Endothelial cell of umbilical vein (primary cell): Measurements from ENCODE around the gene RMND1. TPM values are rescaled to one million over a fixed set of nuclear protein-coding genes. Genes with fewer than 3 reads are reported as not detected.

Source experiments
- BruUV-seq: library from RNA; stranded (reverse); fragments of 400-500 nt; replicated peaks from 2 replicates; lab custom pipeline; 2021; lab: Mats Ljungman, UMichigan
- CTCF ChIA-PET: fragments of 300-600, 350-600 bp; sonication (Branson Sonifier 250); formaldehyde crosslinking; loops from one replicate; lab custom pipeline; 2021; ENCODE audit warnings: antibody characterized with exemption, inconsistent platforms; lab: Charles Lee
- POLR2A ChIA-PET: fragments of 300-600, 350-600 bp; sonication (Branson Sonifier 250); formaldehyde crosslinking; loops from one replicate; lab custom pipeline; 2021; ENCODE audit warnings: antibody characterized with exemption, inconsistent platforms; lab: Charles Lee
- DNase-seq: peaks from one replicate; pipeline ENCODE4 v3.0.0-alpha.2; 2011; ENCODE audit warnings: low read depth, low spot score
- FAIRE-seq: peaks from 2 replicates; lab custom pipeline; 2011; peaks lifted over from hg19 to GRCh38; lab: Jason Lieb, UNC
- H2AFZ ChIP-seq: 2 replicates; pipeline ENCODE4 v1.6.0; 2012; ENCODE audit warnings: low read depth, low read length, control low read depth, inconsistent platforms
- H3K27ac ChIP-seq: 2 replicates; pipeline ENCODE4 v1.5.1; 2011; ENCODE audit warnings: low read depth, mild to moderate bottlenecking, control low read depth, low read length, moderate library complexity; ENCODE audit not compliant: insufficient read depth
- H3K27me3 ChIP-seq, 2 experiments: 2 replicates each; pipeline versions ENCODE4 v1.6.0 to v1.6.1; 2011; ENCODE audit warnings: low read length in 2 of 2, mixed read lengths in 1 of 2; ENCODE audit not compliant: control insufficient read depth in 2 of 2, insufficient read depth in 2 of 2
- H3K36me3 ChIP-seq, 2 experiments: 2 replicates in 1 of 2; 3 replicates in 1 of 2; pipeline ENCODE4 v1.5.1; 2011; ENCODE audit warnings: low read length in 2 of 2, mild to moderate bottlenecking in 1 of 2, moderate library complexity in 1 of 2; ENCODE audit not compliant: control insufficient read depth in 2 of 2, insufficient read depth in 2 of 2; ENCODE audit errors: extremely low read depth in 1 of 2
- H3K4me1 ChIP-seq: 3 replicates; pipeline ENCODE4 v1.5.1; 2011; ENCODE audit warnings: mild to moderate bottlenecking, low read length; ENCODE audit not compliant: control insufficient read depth, insufficient read depth; ENCODE audit errors: extremely low read depth
- H3K4me2 ChIP-seq: 2 replicates; pipeline ENCODE4 v1.6.1; 2011; ENCODE audit warnings: low read length, control low read depth, mixed read lengths; ENCODE audit not compliant: insufficient read depth
- H3K4me3 ChIP-seq, 3 experiments: fragments of 200-600 bp in 1 of 3; sonication (generic), shearing (Covaris generic) in 1 of 3; replicated peaks in 1 of 3; 2 replicates each; pipeline ENCODE4 v1.5.1; 2011 to 2016; ENCODE audit warnings: control low read depth in 3 of 3, low read length in 3 of 3, mild to moderate bottlenecking in 2 of 3, inconsistent platforms in 1 of 3, low read depth in 1 of 3, moderate library complexity in 1 of 3; ENCODE audit not compliant: insufficient read depth in 1 of 3
- H3K79me2 ChIP-seq: 2 replicates; pipeline ENCODE4 v1.6.0; 2012; ENCODE audit warnings: low read length, inconsistent platforms; ENCODE audit not compliant: control insufficient read depth, insufficient read depth
- H3K9ac ChIP-seq: replicated peaks from 2 replicates; pipeline ENCODE3; 2011; ENCODE audit warnings: low read length, control low read depth; ENCODE audit not compliant: insufficient read depth; ENCODE audit errors: extremely low read depth
- H3K9me1 ChIP-seq: replicated peaks from 3 replicates; pipeline ENCODE4 v1.6.0; 2011; ENCODE audit warnings: mild to moderate bottlenecking, low read length; ENCODE audit not compliant: control insufficient read depth, insufficient read depth; ENCODE audit errors: extremely low read depth
- H3K9me3 ChIP-seq: replicated peaks from 2 replicates; pipeline ENCODE4 v1.5.1; 2012; ENCODE audit warnings: low read length, inconsistent platforms; ENCODE audit not compliant: control insufficient read depth, insufficient read depth
- H4K20me1 ChIP-seq: replicated peaks from 2 replicates; pipeline ENCODE3; 2011; ENCODE audit warnings: mild to moderate bottlenecking, low read length; ENCODE audit not compliant: control insufficient read depth, insufficient read depth; ENCODE audit errors: extremely low read depth
- CTCF ChIP-seq, 2 donors: IDR thresholded peaks; 1 replicate in 1 of 2; 2 replicates in 1 of 2; pipeline ENCODE4 v1.5.1; 2011; ENCODE audit warnings: low read length in 2 of 2, mild to moderate bottlenecking in 2 of 2, moderate library complexity in 2 of 2, control low read depth in 1 of 2, inconsistent platforms in 1 of 2, low read depth in 1 of 2; ENCODE audit not compliant: insufficient read depth in 1 of 2; ENCODE audit errors: extremely low read depth in 1 of 2
- EZH2 ChIP-seq: IDR thresholded peaks from 2 replicates; pipeline ENCODE4 v1.6.1; 2012; ENCODE audit warnings: borderline replicate concordance, low read depth, mild to moderate bottlenecking, moderate library complexity, low read length, inconsistent platforms; ENCODE audit not compliant: severe bottlenecking
- FOS ChIP-seq: IDR thresholded peaks from 2 replicates; pipeline ENCODE4 v1.6.1; 2011; ENCODE audit warnings: mild to moderate bottlenecking, low read length, moderate library complexity, borderline replicate concordance; ENCODE audit not compliant: insufficient read depth
- GATA2 ChIP-seq: IDR thresholded peaks from 2 replicates; pipeline ENCODE4 v1.7.0; 2011; ENCODE audit warnings: low read depth, mild to moderate bottlenecking, moderate library complexity, mixed read lengths, low read length; ENCODE audit not compliant: insufficient read length, insufficient read depth
- JUN ChIP-seq: IDR thresholded peaks from 2 replicates; pipeline ENCODE4 v1.6.1; 2011; ENCODE audit warnings: borderline replicate concordance, low read depth; ENCODE audit not compliant: insufficient read length, insufficient read depth
- MAX ChIP-seq: IDR thresholded peaks from 2 replicates; pipeline ENCODE4 v1.6.1; 2011; ENCODE audit not compliant: insufficient read depth, insufficient read length
- MYC ChIP-seq: IDR thresholded peaks from one replicate; pipeline ENCODE4 v1.6.1; 2011; ENCODE audit warnings: mild to moderate bottlenecking, low read depth, low read length
- POLR2A ChIP-seq: IDR thresholded peaks from 2 replicates; pipeline ENCODE4 v1.6.1; 2012; ENCODE audit warnings: low read depth, mild to moderate bottlenecking, control low read depth, low read length
- POLR2AphosphoS5 ChIP-seq: IDR thresholded peaks from 2 replicates; pipeline ENCODE4 v1.6.1; 2012; ENCODE audit warnings: low read depth, mild to moderate bottlenecking, control low read depth, low read length, moderate library complexity; ENCODE audit not compliant: insufficient read depth
- dilution Hi-C: fragments of 300-500 bp; cut with MboI; formaldehyde crosslinking; loops from one replicate; pipeline ENCODE4 v1.15.0; 2019; ENCODE audit warnings: low sequenced_read_pairs; ENCODE audit not compliant: extremely low pct_ligation_motif_present
- intact Hi-C: fragments of 100-400 bp; cut with micrococcal nuclease; formaldehyde crosslinking; loops from one replicate; pipeline ENCODE4 v1.10.0; 2022
- polyA plus RNA-seq, 4 experiments: library from polyadenylated mRNA; depleted of rRNA in 3 of 4; stranded (reverse) in 3 of 4; unstranded in 1 of 4; fragments of >200 nt; gene quantifications; 2 replicates each; pipeline versions ENCODE4 v1.2.1 to v1.2.3, GENCODE V29; 2011 to 2012; ENCODE audit warnings: missing spikeins in 1 of 4
- total RNA-seq: library from RNA; stranded (reverse); gene quantifications from 2 replicates; pipeline ENCODE4 v1.2.3, GENCODE V29; 2021

RMND1 gene
- total and polyA plus RNA-seq, 2 donors (not counting 3 experiments of a cell fraction or from before 2014, with no cell fraction given): 6.3 to 21.4 TPM

GRCh38 chr6:151403919-151404308, 48.0 kb downstream of the RMND1 start:
- POLR2A ChIA-PET: no interaction called here
- Histone ChIP-seq H3K27ac (no peak overlapping the region), H3K9me1 (no peaks in the 10 kb centered on the region), H3K4me2 (no peak overlapping the region), H3K79me2 (peaks cover 47% of the 10 kb centered on the region), H3K4me3 (no peak overlapping the region), H3K9ac (no peak overlapping the region), H3K27me3 (no peaks in the 10 kb centered on the region), H3K36me3 (peaks cover 3 to 4% of the 10 kb centered on the region in 2 experiments), H3K4me1 (no peaks in the 10 kb centered on the region), H2AFZ (no peak overlapping the region), H3K9me3 (no peaks in the 10 kb centered on the region), H4K20me1 (no peaks in the 10 kb centered on the region)
- TF ChIP-seq EZH2 (no peak), CTCF (IDR thresholded peaks at IDR 0.05; ENCODE audit: extremely low read depth in 1 of 2, insufficient read depth in 1 of 2, low read depth in 1 of 2, low read length in 2 of 2) (no peak), GATA2 (no peak), POLR2AphosphoS5 (no peak), JUN (no peak), MAX (no peak), FOS (no peak), POLR2A (no peak), MYC (no peak)
- BruUV-seq: no TSS peak
- CTCF ChIA-PET: interaction anchor here (3.7 kb wide), 1 partner anchor 512 kb away, joined by 20 read pairs; no protein-coding TSS in a partner anchor
- dilution Hi-C loops (no loop called here), intact Hi-C loops (no loop called here)
- DNase-seq (no peak), FAIRE-seq (no peak)
